K562 (cell line): ENCODE measurements around the gene TMBIM4. TPM values are rescaled to one million over a fixed set of nuclear protein-coding genes. Genes with fewer than 3 reads are reported as not detected.

Experiments
- ARID2 ChIP-seq: fragments of 450-650 bp; IDR thresholded peaks from 2 replicates; pipeline ENCODE4 v1.6.1; 2017; ENCODE audit warnings: antibody characterized with exemption, mild to moderate bottlenecking
- ASH1L ChIP-seq: fragments of 450-650 bp; IDR thresholded peaks from 2 replicates; pipeline ENCODE4 v1.6.1; 2018; ENCODE audit warnings: borderline replicate concordance, mild to moderate bottlenecking, low read depth; ENCODE audit not compliant: partially characterized antibody
- CBFA2T2 ChIP-seq: fragments of 450-650 bp; conservative IDR thresholded peaks from 2 replicates; pipeline ENCODE4 v1.6.1; 2017; ENCODE audit warnings: mild to moderate bottlenecking
- ETV6 ChIP-seq, 3 experiments: fragments of 150-350 bp in 1 of 3; sonication (generic) in 1 of 3; formaldehyde crosslinking in 1 of 3; IDR thresholded peaks; 2 replicates each; pipeline versions ENCODE4 v1.6.1 to v1.8.0; 2014 to 2022; ENCODE audit warnings: borderline replicate concordance in 2 of 3, low read depth in 2 of 3, antibody characterized with exemption in 1 of 3, low read length in 1 of 3, mild to moderate bottlenecking in 1 of 3, missing genetic modification reagents in 1 of 3
- HDAC1 ChIP-seq, 2 experiments: fragments of 450-650 bp; IDR thresholded peaks; 2 replicates each; pipeline ENCODE4 v1.6.1; 2016 to 2017; ENCODE audit warnings: inconsistent platforms in 1 of 2, mild to moderate bottlenecking in 1 of 2, moderate library complexity in 1 of 2
- MNT ChIP-seq, 2 experiments: fragments of 450-650 bp; conservative IDR thresholded peaks; 2 replicates each; pipeline ENCODE4 v1.6.1; 2017; ENCODE audit warnings: mild to moderate bottlenecking in 2 of 2, moderate library complexity in 2 of 2
- NCOA6 ChIP-seq: fragments of 450-650 bp; IDR thresholded peaks from 2 replicates; pipeline ENCODE4 v1.6.1; 2017; ENCODE audit warnings: mild to moderate bottlenecking
- PURB ChIP-seq: sonication (generic); formaldehyde crosslinking; IDR thresholded peaks from 2 replicates; pipeline ENCODE4 v1.9.0; 2021; ENCODE audit warnings: low read depth, mild to moderate bottlenecking, missing genetic modification reagents
- SMC3 ChIP-seq: conservative IDR thresholded peaks from 2 replicates; pipeline ENCODE4 v1.6.1; 2011; ENCODE audit warnings: low read depth, low read length, improper control_type of control experiment; ENCODE audit not compliant: insufficient read depth
- SREBF1 ChIP-seq: fragments of 150-350 bp; IDR thresholded peaks from 2 replicates; pipeline ENCODE4 v1.6.1; 2014; ENCODE audit warnings: antibody characterized with exemption, low read depth, low read length, borderline replicate concordance
- THAP7 ChIP-seq: fragments of 250-450 bp; sonication (Bioruptor Pico); IDR thresholded peaks from 2 replicates; pipeline ENCODE4 v1.5.0; 2021
- ZBTB40 ChIP-seq, 2 experiments: fragments of 450-650 bp in 1 of 2; sonication (generic) in 1 of 2; formaldehyde crosslinking in 1 of 2; IDR thresholded peaks; 2 replicates each; pipeline versions ENCODE4 v1.7.1 to v1.9.0; 2016 to 2022; ENCODE audit warnings: inconsistent platforms in 1 of 2, mild to moderate bottlenecking in 1 of 2, missing genetic modification reagents in 1 of 2
- ZFPM2 ChIP-seq: fragments of 250-450 bp; sonication (Bioruptor Pico); IDR thresholded peaks from 2 replicates; pipeline ENCODE4 v1.5.1; 2022; ENCODE audit warnings: mild to moderate bottlenecking
- ZNF165 ChIP-seq: fragments of 250-450 bp; sonication (Bioruptor Pico); IDR thresholded peaks from 2 replicates; pipeline ENCODE4 v1.4.0; 2020; ENCODE audit warnings: borderline replicate concordance
- polyA plus RNA-seq, 8 experiments: library from polyadenylated mRNA; depleted of rRNA in 4 of 8; stranded (reverse) in 5 of 8; unstranded in 3 of 8; fragments of >200 nt; fragmentation: Nextera tagmentation in 2 of 8; fragmentation: Illumina TruSeq in 1 of 8; extraction: Ambion mirVana in 2 of 8; extraction: Trizol in 1 of 8; gene quantifications; 2 replicates each; pipeline versions ENCODE4 v1.2.1 to v1.2.3, GENCODE V29; 2011 to 2014; ENCODE audit warnings: inconsistent platforms in 1 of 8, missing spikeins in 1 of 8
- total RNA-seq, 7 experiments: library from RNA; depleted of rRNA in 6 of 7; stranded (reverse); fragments of >200 nt in 6 of 7; fragmentation: Illumina TruSeq in 2 of 7; extraction: Trizol in 2 of 7; gene quantifications; 2 replicates each; pipeline versions ENCODE4 v1.2.1 to v1.2.3, GENCODE V29; 2011 to 2021; ENCODE audit warnings: low replicate concordance in 1 of 7

The TMBIM4 gene
- total and polyA plus RNA-seq, 9 of the 15 experiments (the other 6 are each of a cell fraction or from before 2014, with no cell fraction given) = 18.6 to 272 (median 50.0) TPM

GRCh38 chr12:66169221-66170170, at the start of gene TMBIM4 (continued):
- TF ChIP-seq HDAC1 (IDR thresholded peaks at IDR 0.05) (no peak; a peak in 1 of 4 replicates), THAP7 (no peak), ZBTB40 (IDR thresholded peaks at IDR 0.05) (peak; percentile 86), ZBTB40 (CRISPR knock-in tag; IDR thresholded peaks at IDR 0.05) (no peak), MNT (conservative IDR thresholded peaks at IDR 0.05) (peak; percentile 53 to 82; a peak in 2 of 4 replicates), SMC3 (no peak), NCOA6 (0 out of 2 replicates have a peak, but pooled peaks have one; percentile 30), PURB (CRISPR knock-in tag) (no peak), SREBF1 (no peak), ASH1L (peak; percentile 71), ZNF165 (CRISPR knock-in tag) (no peak), ETV6 (IDR thresholded peaks at IDR 0.05; ENCODE audit: borderline replicate concordance in 1 of 2, low read depth in 2 of 2, low read length in 1 of 2) (peak; percentile 93), ETV6 (CRISPR knock-in tag; IDR thresholded peaks at IDR 0.05; ENCODE audit: borderline replicate concordance) (no peak), ARID2 (no peak), CBFA2T2 (no peak), ZFPM2 (CRISPR knock-in tag) (no peak)
